Lower leg skin (tissue), 3 donors: ENCODE results near the gene ADAMTS16.

Experiments used
- CTCF ChIP-seq, 3 donors: fragments of 450-650 bp; IDR thresholded peaks; one replicate each; pipeline ENCODE4 v1.5.1; 2016; ENCODE audit warnings: antibody characterized with exemption in 3 of 3, mild to moderate bottlenecking in 3 of 3, moderate library complexity in 2 of 3
- POLR2A ChIP-seq, 2 donors: fragments of 450-650 bp; IDR thresholded peaks; one replicate each; pipeline ENCODE4 v1.6.1; 2016 to 2017; ENCODE audit warnings: antibody characterized with exemption in 2 of 2, mild to moderate bottlenecking in 1 of 2, moderate library complexity in 1 of 2

- TF ChIP-seq CTCF (IDR thresholded peaks at IDR 0.05) = no peak
- no peak for TF ChIP-seq POLR2A (IDR thresholded peaks at IDR 0.05)
Observed at GRCh38 chr5:5221724-5222123, 81.6 kb downstream of the ADAMTS16 start.
